IMR-90 (cell line): ENCODE measurements around the gene STUM. TPM values are rescaled to one million over a fixed set of nuclear protein-coding genes. Genes with fewer than 3 reads are reported as not detected.

Experiments used
- ATAC-seq: fragments of 200-7000 bp; cut with Tn5 transposase; 2 replicates; pipeline ENCODE4 v1.9.1; 2020; ENCODE audit warnings: low read depth, mild to moderate bottlenecking, moderate library complexity
- BruUV-seq: library from RNA; stranded (reverse); fragments of 400-500 nt; replicated peaks from 2 replicates; lab custom pipeline; 2021; lab: Mats Ljungman, UMichigan
- CTCF ChIA-PET: fragments of 300-600 bp; formaldehyde crosslinking; extraction: SDS; loops from one replicate; lab custom pipeline; 2021; ENCODE audit warnings: antibody characterized with exemption; lab: Yijun Ruan, JAX
- POLR2A ChIA-PET: fragments of 300-600 bp; sonication (Branson Sonifier 250); formaldehyde crosslinking; loops from one replicate; lab custom pipeline; 2022; ENCODE audit warnings: antibody characterized with exemption; ENCODE audit not compliant: unreplicated experiment; lab: Charles Lee
- DNase-seq: peaks from one replicate; pipeline ENCODE4 v3.0.0; 2013
- H2AFZ ChIP-seq: replicated peaks from 2 replicates; pipeline ENCODE3; 2013; ENCODE audit warnings: low read length, mild to moderate bottlenecking; ENCODE audit not compliant: poor library complexity
- H2AK5ac ChIP-seq: 2 replicates; pipeline ENCODE4 v1.6.1; 2013; ENCODE audit warnings: low read depth, low read length, inconsistent platforms
- H2AK9ac ChIP-seq: replicated peaks from 2 replicates; pipeline ENCODE3; 2013; ENCODE audit warnings: mild to moderate bottlenecking, low read depth, low read length, moderate library complexity; ENCODE audit not compliant: poor library complexity
- H2BK120ac ChIP-seq: 2 replicates; pipeline ENCODE4 v1.6.1; 2013; ENCODE audit warnings: low read depth, low read length, inconsistent platforms
- H2BK15ac ChIP-seq: 3 replicates; pipeline ENCODE4 v1.6.1; 2013; ENCODE audit warnings: low read depth, low read length, inconsistent platforms
- H2BK20ac ChIP-seq: 2 replicates; pipeline ENCODE4 v1.6.1; 2013; ENCODE audit warnings: low read depth, mild to moderate bottlenecking, inconsistent platforms, low read length, moderate library complexity
- H2BK5ac ChIP-seq: 2 replicates; pipeline ENCODE4 v1.6.1; 2013; ENCODE audit warnings: mild to moderate bottlenecking, low read depth, low read length, inconsistent platforms; ENCODE audit not compliant: poor library complexity, severe bottlenecking
- H3K14ac ChIP-seq: replicated peaks from 2 replicates; pipeline ENCODE4 v1.6.1; 2013; ENCODE audit warnings: low read depth, low read length, inconsistent platforms
- H3K18ac ChIP-seq: 2 replicates; pipeline ENCODE4 v1.6.1; 2013; ENCODE audit warnings: low read depth, low read length, control low read depth
- H3K23ac ChIP-seq: 2 replicates; pipeline ENCODE4 v1.6.1; 2013; ENCODE audit warnings: low read depth, low read length, inconsistent platforms
- H3K27ac ChIP-seq: 2 replicates; pipeline ENCODE4 v1.5.1; 2013; ENCODE audit warnings: mild to moderate bottlenecking, control low read depth, low read length; ENCODE audit not compliant: insufficient read depth
- H3K27me3 ChIP-seq: 2 replicates; pipeline ENCODE4 v1.6.1; 2013; ENCODE audit warnings: low read length; ENCODE audit not compliant: control insufficient read depth, insufficient read depth
- H3K36me3 ChIP-seq: 2 replicates; pipeline ENCODE4 v1.6.1; 2013; ENCODE audit warnings: low read length, mixed read lengths; ENCODE audit not compliant: control insufficient read depth, insufficient read depth
- H3K4ac ChIP-seq: 2 replicates; pipeline ENCODE4 v1.6.1; 2013; ENCODE audit warnings: low read depth, low read length, inconsistent platforms
- H3K4me1 ChIP-seq: 2 replicates; pipeline ENCODE4 v1.6.1; 2013; ENCODE audit warnings: low read length, mixed read lengths; ENCODE audit not compliant: control insufficient read depth, insufficient read depth
- H3K4me2 ChIP-seq: 2 replicates; pipeline ENCODE4 v1.6.1; 2013; ENCODE audit warnings: low read depth, mild to moderate bottlenecking, control low read depth, low read length, moderate library complexity
- H3K4me3 ChIP-seq: 2 replicates; pipeline ENCODE4 v1.5.1; 2013; ENCODE audit warnings: low read depth, mild to moderate bottlenecking, control low read depth, low read length, moderate library complexity; ENCODE audit not compliant: insufficient read depth
- H3K56ac ChIP-seq: 2 replicates; pipeline ENCODE4 v1.6.1; 2013; ENCODE audit warnings: low read length, inconsistent platforms; ENCODE audit not compliant: insufficient read depth; ENCODE audit errors: extremely low read depth
- H3K79me1 ChIP-seq, 2 experiments: 2 replicates each; pipeline ENCODE4 v1.6.1; 2013; ENCODE audit warnings: low read length in 2 of 2, inconsistent platforms in 1 of 2, low read depth in 1 of 2
- H3K9ac ChIP-seq: 2 replicates; pipeline ENCODE4 v1.6.1; 2013; ENCODE audit warnings: low read depth, low read length, control low read depth
- H3K9me1 ChIP-seq: 2 replicates; pipeline ENCODE4 v1.6.1; 2013; ENCODE audit warnings: low read length, inconsistent platforms; ENCODE audit not compliant: insufficient read depth
- H3K9me3 ChIP-seq: 2 replicates; pipeline ENCODE4 v1.6.1; 2013; ENCODE audit warnings: low read length; ENCODE audit not compliant: control insufficient read depth, insufficient read depth
- H4K20me1 ChIP-seq: 2 replicates; pipeline ENCODE4 v1.6.1; 2013; ENCODE audit warnings: low read length, inconsistent platforms; ENCODE audit not compliant: insufficient read depth
- H4K5ac ChIP-seq: 2 replicates; pipeline ENCODE4 v1.6.1; 2013; ENCODE audit warnings: mild to moderate bottlenecking, low read depth, low read length, control low read depth
- H4K8ac ChIP-seq, 2 experiments: 2 replicates each; pipeline ENCODE4 v1.6.1; 2013; ENCODE audit warnings: low read depth in 2 of 2, low read length in 2 of 2, control low read depth in 1 of 2, inconsistent platforms in 1 of 2
- H4K91ac ChIP-seq: 2 replicates; pipeline ENCODE4 v1.6.1; 2013; ENCODE audit warnings: low read depth, low read length, inconsistent platforms; ENCODE audit not compliant: insufficient read depth
- BHLHE40 ChIP-seq: fragments of 150-350 bp; IDR thresholded peaks from 2 replicates; pipeline ENCODE4 v1.6.1; 2016; ENCODE audit warnings: mild to moderate bottlenecking, low read depth, low read length
- CEBPB ChIP-seq: IDR thresholded peaks from 2 replicates; pipeline ENCODE4 v1.6.1; 2012; ENCODE audit warnings: low read depth, low read length, improper control_type of control experiment
- CHD1 ChIP-seq: IDR thresholded peaks from 2 replicates; pipeline ENCODE4 v1.6.1; 2012; ENCODE audit warnings: low read depth, low read length, improper control_type of control experiment
- FOS ChIP-seq: fragments of 150-350 bp; IDR thresholded peaks from 2 replicates; pipeline ENCODE4 v1.6.1; 2016; ENCODE audit warnings: low read depth, low read length
- MAFK ChIP-seq: IDR thresholded peaks from 2 replicates; pipeline ENCODE4 v1.6.1; 2012; ENCODE audit warnings: low read depth, low read length, improper control_type of control experiment
- MAZ ChIP-seq: IDR thresholded peaks from 2 replicates; pipeline ENCODE4 v1.6.1; 2012; ENCODE audit warnings: low read depth, mild to moderate bottlenecking, low read length, improper control_type of control experiment, moderate library complexity, borderline replicate concordance
- MXI1 ChIP-seq: IDR thresholded peaks from 2 replicates; pipeline ENCODE4 v1.6.1; 2012; ENCODE audit warnings: low read depth, mild to moderate bottlenecking, low read length, moderate library complexity, borderline replicate concordance
- NFE2L2 ChIP-seq: fragments of 150-350 bp; IDR thresholded peaks from 2 replicates; pipeline ENCODE4 v1.6.1; 2016; ENCODE audit warnings: low read depth, mild to moderate bottlenecking, low read length
- RAD21 ChIP-seq: IDR thresholded peaks from 2 replicates; pipeline ENCODE4 v1.6.1; 2012; ENCODE audit warnings: low read length, improper control_type of control experiment
- RCOR1 ChIP-seq: IDR thresholded peaks from 2 replicates; pipeline ENCODE4 v1.6.1; 2012; ENCODE audit warnings: mild to moderate bottlenecking, low read length, improper control_type of control experiment; ENCODE audit not compliant: insufficient replicate concordance
- RFX5 ChIP-seq: IDR thresholded peaks from 2 replicates; pipeline ENCODE4 v1.8.0; 2012; ENCODE audit warnings: low read depth, mild to moderate bottlenecking, low read length, moderate library complexity
- SMC3 ChIP-seq: fragments of 150-350 bp; IDR thresholded peaks from 2 replicates; pipeline ENCODE4 v1.6.1; 2016; ENCODE audit warnings: low read depth, mild to moderate bottlenecking, antibody characterized with exemption, low read length, moderate library complexity
- WGBS, 2 experiments: methylation state at CpG; one replicate each; pipeline versions ENCODE4 v1.1.5 to v1.1.7; 2013; ENCODE audit warnings: missing lambda C conversion rate in 2 of 2; ENCODE audit not compliant: insufficient read length in 1 of 2; ENCODE audit errors: extremely low coverage in 2 of 2; 5-methylcytosine and 5-hydroxymethylcytosine counted together
- dilution Hi-C: fragments of 300-500 bp; cut with HindIII; formaldehyde crosslinking; loops from one replicate; pipeline ENCODE4 v1.14.3; 2018; ENCODE audit warnings: low sequenced_read_pairs; ENCODE audit not compliant: unreplicated experiment
- in situ Hi-C: fragments of 300-500 bp; cut with MboI; formaldehyde crosslinking; loops from 3 replicates; pipeline ENCODE4 v1.14.3; 2019; ENCODE audit warnings: low sequenced_read_pairs, inconsistent platforms, mixed read lengths
- intact Hi-C: fragments of 100-400 bp; cut with micrococcal nuclease; formaldehyde crosslinking; loops from 2 replicates; pipeline ENCODE4 v1.10.0; 2022
- polyA plus RNA-seq, 3 experiments: library from polyadenylated mRNA; depleted of rRNA; stranded (reverse); fragments of >200 nt; gene quantifications; 2 replicates each; pipeline ENCODE4 v1.2.3, GENCODE V29; 2012; ENCODE audit warnings: low replicate concordance in 1 of 3
- total RNA-seq: library from RNA; depleted of rRNA; stranded (reverse); fragments of >200 nt; gene quantifications from 2 replicates; pipeline ENCODE4 v1.2.3, GENCODE V29; 2012
- TF ChIP-seq, protein P1 (sequence below): fragments of 150-350 bp; IDR thresholded peaks from 2 replicates; pipeline ENCODE4 v1.6.1; 2017; ENCODE audit warnings: mild to moderate bottlenecking, antibody characterized with exemption, low read length, low read depth
- TF ChIP-seq, protein P2 (sequence below): conservative IDR thresholded peaks from 2 replicates; pipeline ENCODE4 v1.5.1; 2012; ENCODE audit warnings: mild to moderate bottlenecking, low read depth, low read length, improper control_type of control experiment
- TF ChIP-seq, protein P3 (sequence below): fragments of 150-350 bp; IDR thresholded peaks from 2 replicates; pipeline ENCODE4 v1.6.1; 2016; ENCODE audit warnings: low read depth, mild to moderate bottlenecking, low read length, moderate library complexity, borderline replicate concordance

The STUM gene
- total and polyA plus RNA-seq, 2 of the 4 experiments (the other 2 are of a cell fraction), result not detected

DNA sequence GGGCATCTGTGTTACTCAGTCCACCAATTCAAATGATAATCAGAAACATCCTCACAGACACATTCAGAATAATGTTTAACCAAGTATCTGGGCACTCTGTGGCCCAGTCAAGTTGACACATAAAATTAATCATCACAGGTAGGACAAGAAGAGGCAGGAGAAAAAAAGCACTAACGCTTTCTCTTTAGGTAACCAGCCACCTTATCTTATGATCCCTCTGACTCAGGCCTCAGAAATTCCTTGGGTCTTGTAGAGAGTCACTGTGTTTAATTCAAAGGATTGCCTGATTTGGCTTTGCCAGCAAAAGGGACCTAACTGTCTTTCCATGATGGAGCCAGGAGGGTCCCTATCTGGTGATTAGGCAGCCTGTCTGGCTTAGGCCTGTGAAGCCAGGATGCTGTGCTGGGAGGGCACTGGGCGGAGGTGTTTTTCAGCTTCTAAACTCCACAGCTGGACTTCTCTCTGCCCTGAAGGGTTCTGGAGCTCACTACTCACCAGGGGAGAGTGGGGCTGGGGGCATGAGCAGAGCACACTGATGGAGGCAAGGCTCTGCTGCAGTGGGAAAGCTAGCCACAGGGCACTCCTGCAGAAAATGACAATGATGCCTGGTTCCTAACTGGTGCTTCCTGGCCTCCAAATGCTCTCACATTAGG is 36.4 kb upstream of the STUM start:
- no peaks in the 10 kb centered on the region for H3K9me1 ChIP-seq
- H3K4me3 ChIP-seq, result no peak overlapping the region
- H3K18ac ChIP-seq, result no peak overlapping the region
- no peaks in the 10 kb centered on the region for H4K20me1 ChIP-seq
- H3K4me1 ChIP-seq, result no peaks in the 10 kb centered on the region
- H3K14ac ChIP-seq, result no peak overlapping the region
- H4K8ac ChIP-seq, result no peak overlapping the region
- H3K79me1 ChIP-seq, result no peaks in the 10 kb centered on the region
- H2BK15ac ChIP-seq, result no peak overlapping the region
- H4K91ac ChIP-seq, result no peak overlapping the region
- BruUV-seq, result no TSS peak
- H2AK9ac ChIP-seq, result no peak overlapping the region
- no peak overlapping the region for H2AK5ac ChIP-seq
- H2BK120ac ChIP-seq, result no peak overlapping the region
- peaks cover 2% of the 10 kb centered on the region; the same call in 1 of the 2 replicates for H3K27me3 ChIP-seq
- H3K56ac ChIP-seq, result no peak overlapping the region
- H2BK5ac ChIP-seq, result no peak overlapping the region
- in situ Hi-C loops, result no loop called here
- ChIA-PET CTCF (no interaction called here), POLR2A (no interaction called here)
- WGBS, 2 experiments, result no CpG with 5 or more reads among the region's 2 CpGs
- H3K9me3 ChIP-seq, result no peaks in the 10 kb centered on the region
- TF ChIP-seq, protein P1, sequence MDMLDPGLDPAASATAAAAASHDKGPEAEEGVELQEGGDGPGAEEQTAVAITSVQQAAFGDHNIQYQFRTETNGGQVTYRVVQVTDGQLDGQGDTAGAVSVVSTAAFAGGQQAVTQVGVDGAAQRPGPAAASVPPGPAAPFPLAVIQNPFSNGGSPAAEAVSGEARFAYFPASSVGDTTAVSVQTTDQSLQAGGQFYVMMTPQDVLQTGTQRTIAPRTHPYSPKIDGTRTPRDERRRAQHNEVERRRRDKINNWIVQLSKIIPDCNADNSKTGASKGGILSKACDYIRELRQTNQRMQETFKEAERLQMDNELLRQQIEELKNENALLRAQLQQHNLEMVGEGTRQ, result no peak
- TF ChIP-seq MAZ (no peak), MAFK (no peak), MXI1 (no peak), CHD1 (no peak), FOS (no peak), RCOR1 (no peak), RAD21 (no peak), BHLHE40 (no peak), RFX5 (no peak), SMC3 (no peak), CEBPB (no peak), NFE2L2 (no peak)
- TF ChIP-seq, protein P2, sequence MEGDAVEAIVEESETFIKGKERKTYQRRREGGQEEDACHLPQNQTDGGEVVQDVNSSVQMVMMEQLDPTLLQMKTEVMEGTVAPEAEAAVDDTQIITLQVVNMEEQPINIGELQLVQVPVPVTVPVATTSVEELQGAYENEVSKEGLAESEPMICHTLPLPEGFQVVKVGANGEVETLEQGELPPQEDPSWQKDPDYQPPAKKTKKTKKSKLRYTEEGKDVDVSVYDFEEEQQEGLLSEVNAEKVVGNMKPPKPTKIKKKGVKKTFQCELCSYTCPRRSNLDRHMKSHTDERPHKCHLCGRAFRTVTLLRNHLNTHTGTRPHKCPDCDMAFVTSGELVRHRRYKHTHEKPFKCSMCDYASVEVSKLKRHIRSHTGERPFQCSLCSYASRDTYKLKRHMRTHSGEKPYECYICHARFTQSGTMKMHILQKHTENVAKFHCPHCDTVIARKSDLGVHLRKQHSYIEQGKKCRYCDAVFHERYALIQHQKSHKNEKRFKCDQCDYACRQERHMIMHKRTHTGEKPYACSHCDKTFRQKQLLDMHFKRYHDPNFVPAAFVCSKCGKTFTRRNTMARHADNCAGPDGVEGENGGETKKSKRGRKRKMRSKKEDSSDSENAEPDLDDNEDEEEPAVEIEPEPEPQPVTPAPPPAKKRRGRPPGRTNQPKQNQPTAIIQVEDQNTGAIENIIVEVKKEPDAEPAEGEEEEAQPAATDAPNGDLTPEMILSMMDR, result no peak
- TF ChIP-seq, protein P3, sequence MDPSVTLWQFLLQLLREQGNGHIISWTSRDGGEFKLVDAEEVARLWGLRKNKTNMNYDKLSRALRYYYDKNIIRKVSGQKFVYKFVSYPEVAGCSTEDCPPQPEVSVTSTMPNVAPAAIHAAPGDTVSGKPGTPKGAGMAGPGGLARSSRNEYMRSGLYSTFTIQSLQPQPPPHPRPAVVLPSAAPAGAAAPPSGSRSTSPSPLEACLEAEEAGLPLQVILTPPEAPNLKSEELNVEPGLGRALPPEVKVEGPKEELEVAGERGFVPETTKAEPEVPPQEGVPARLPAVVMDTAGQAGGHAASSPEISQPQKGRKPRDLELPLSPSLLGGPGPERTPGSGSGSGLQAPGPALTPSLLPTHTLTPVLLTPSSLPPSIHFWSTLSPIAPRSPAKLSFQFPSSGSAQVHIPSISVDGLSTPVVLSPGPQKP, result no peak
- H3K4me2 ChIP-seq, result no peak overlapping the region
- intact Hi-C loops, result no loop called here
- H3K4ac ChIP-seq, result no peak overlapping the region
- no peak overlapping the region for H4K5ac ChIP-seq
- no peak overlapping the region for H2AFZ ChIP-seq
- ATAC-seq (no peak), DNase-seq (no peak)
- H3K27ac ChIP-seq, result no peak overlapping the region
- H2BK20ac ChIP-seq, result no peak overlapping the region
- dilution Hi-C loops, result no loop called here
- no peaks in the 10 kb centered on the region for H3K36me3 ChIP-seq
- H3K9ac ChIP-seq, result no peak overlapping the region
- H3K23ac ChIP-seq, result no peak overlapping the region
